CD4-positive, alpha-beta T cell (primary cell): ENCODE data around the gene NAA50. TPM values are rescaled to one million over a fixed set of nuclear protein-coding genes. Genes with fewer than 3 reads are reported as not detected.
A peak's percentile ranks its signal among the peaks of the same experiment; 100 is the strongest.

Source experiments
- ATAC-seq: fragments of 200-7000 bp; cut with Tn5 transposase; one replicate; pipeline ENCODE4 v1.10.0; 2022; ENCODE audit warnings: mild to moderate bottlenecking; ENCODE audit not compliant: poor library complexity
- CTCF ChIA-PET: fragments of 350-600 bp; sonication (Branson Sonifier 250); formaldehyde crosslinking; loops from one replicate; lab custom pipeline; 2021; ENCODE audit warnings: antibody characterized with exemption, inconsistent platforms; lab: Charles Lee
- POLR2A ChIA-PET: fragments of 350-600 bp; sonication (Branson Sonifier 250); formaldehyde crosslinking; loops from one replicate; lab custom pipeline; 2021; ENCODE audit warnings: antibody characterized with exemption, inconsistent platforms; lab: Charles Lee
- DNase-seq, 14 experiments: peaks; one replicate each; pipeline ENCODE4 v3.0.0-alpha.2; 2013 to 2020; ENCODE audit warnings: mixed read lengths in 2 of 14
- H3K27ac ChIP-seq, 2 donors: one replicate each; pipeline versions ENCODE4 v1.5.1 to v1.7.0; 2013; ENCODE audit warnings: low read length in 2 of 2, low read depth in 1 of 2, mild to moderate bottlenecking in 1 of 2
- H3K27me3 ChIP-seq, 2 experiments: 1 replicate in 1 of 2; 2 replicates in 1 of 2; pipeline versions ENCODE4 v1.6.1 to v1.7.0; 2013; ENCODE audit warnings: low read length in 2 of 2, control low read depth in 1 of 2, mild to moderate bottlenecking in 1 of 2, moderate library complexity in 1 of 2; ENCODE audit not compliant: insufficient read depth in 2 of 2, control insufficient read depth in 1 of 2
- H3K36me3 ChIP-seq: one replicate; pipeline ENCODE4 v1.6.1; 2013; ENCODE audit warnings: low read length, control low read depth; ENCODE audit not compliant: insufficient read depth
- H3K4me1 ChIP-seq: one replicate; pipeline ENCODE4 v1.6.1; 2013; ENCODE audit warnings: low read length, control low read depth; ENCODE audit not compliant: insufficient read depth
- H3K4me3 ChIP-seq: one replicate; pipeline ENCODE4 v1.5.1; 2013; ENCODE audit warnings: mild to moderate bottlenecking, low read length, moderate library complexity
- H3K9me3 ChIP-seq, 2 experiments: 1 replicate in 1 of 2; 2 replicates in 1 of 2; pipeline versions ENCODE4 v1.6.1 to v1.7.0; 2013; ENCODE audit warnings: low read length in 2 of 2, mild to moderate bottlenecking in 2 of 2, control low read depth in 1 of 2, moderate library complexity in 1 of 2; ENCODE audit not compliant: control insufficient read depth in 1 of 2, insufficient read depth in 1 of 2
- H3K27ac Mint-ChIP-seq: one replicate; pipeline ENCODE4 v1.8.0; 2020; ENCODE audit warnings: mixed read lengths
- H3K27me3 Mint-ChIP-seq: one replicate; pipeline ENCODE4 v1.8.0; 2021; ENCODE audit warnings: mixed read lengths
- H3K36me3 Mint-ChIP-seq: one replicate; pipeline ENCODE4 v1.8.0; 2021; ENCODE audit warnings: low read depth, mixed read lengths
- H3K4me1 Mint-ChIP-seq: one replicate; pipeline ENCODE4 v1.8.0; 2021; ENCODE audit warnings: low read depth, mixed read lengths
- H3K4me3 Mint-ChIP-seq: one replicate; pipeline ENCODE4 v1.8.0; 2020; ENCODE audit warnings: mild to moderate bottlenecking, mixed read lengths
- H3K9me3 Mint-ChIP-seq: one replicate; pipeline ENCODE4 v1.8.0; 2020; ENCODE audit warnings: mixed read lengths
- intact Hi-C, 2 experiments: fragments of 100-400 bp; cut with DNase I in 1 of 2; cut with micrococcal nuclease in 1 of 2; formaldehyde crosslinking; loops; one replicate each; pipeline versions ENCODE4 v1.15.1 to v1.9.0; 2023 to 2025; cut with DNase I, micrococcal nuclease
- total RNA-seq, 174 experiments: library from RNA in 2 of 174; stranded (reverse) in 2 of 174; gene quantifications; one replicate each; pipeline ENCODE4 v1.2.3 and lab custom pipeline; 2021 to 2026
- TF ChIP-seq, protein P1 (sequence below): fragments of 200-600 bp; IDR thresholded peaks from one replicate; pipeline ENCODE4 v1.8.0; 2022; ENCODE audit warnings: antibody characterized with exemption, mild to moderate bottlenecking

NAA50 gene
- total RNA-seq, 2 experiments from 2014 or later, result 46.6 to 48.0 TPM

DNA sequence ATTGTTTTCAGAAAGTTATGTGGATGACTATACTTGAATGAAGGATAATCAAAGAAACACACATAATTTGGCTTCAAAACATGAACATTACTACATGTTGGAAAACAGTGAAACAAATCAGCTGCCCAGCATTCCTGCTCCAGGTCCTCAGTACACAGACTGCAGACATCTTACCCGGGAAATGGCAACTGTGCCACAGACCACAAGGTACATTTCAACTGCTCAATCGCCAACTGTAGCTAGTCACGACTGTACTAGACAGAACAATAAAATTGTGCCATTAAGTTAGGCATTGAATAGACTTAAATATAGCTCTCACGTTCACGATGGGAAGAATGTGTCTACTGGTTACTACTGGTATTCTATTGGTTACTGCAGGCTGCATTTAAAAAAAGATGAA, 5.0 kb downstream of the NAA50 start:
- no peaks in the 10 kb centered on the region for H3K27me3 ChIP-seq
- no peak overlapping the region for H3K4me3 Mint-ChIP-seq
- TF ChIP-seq, protein P1, sequence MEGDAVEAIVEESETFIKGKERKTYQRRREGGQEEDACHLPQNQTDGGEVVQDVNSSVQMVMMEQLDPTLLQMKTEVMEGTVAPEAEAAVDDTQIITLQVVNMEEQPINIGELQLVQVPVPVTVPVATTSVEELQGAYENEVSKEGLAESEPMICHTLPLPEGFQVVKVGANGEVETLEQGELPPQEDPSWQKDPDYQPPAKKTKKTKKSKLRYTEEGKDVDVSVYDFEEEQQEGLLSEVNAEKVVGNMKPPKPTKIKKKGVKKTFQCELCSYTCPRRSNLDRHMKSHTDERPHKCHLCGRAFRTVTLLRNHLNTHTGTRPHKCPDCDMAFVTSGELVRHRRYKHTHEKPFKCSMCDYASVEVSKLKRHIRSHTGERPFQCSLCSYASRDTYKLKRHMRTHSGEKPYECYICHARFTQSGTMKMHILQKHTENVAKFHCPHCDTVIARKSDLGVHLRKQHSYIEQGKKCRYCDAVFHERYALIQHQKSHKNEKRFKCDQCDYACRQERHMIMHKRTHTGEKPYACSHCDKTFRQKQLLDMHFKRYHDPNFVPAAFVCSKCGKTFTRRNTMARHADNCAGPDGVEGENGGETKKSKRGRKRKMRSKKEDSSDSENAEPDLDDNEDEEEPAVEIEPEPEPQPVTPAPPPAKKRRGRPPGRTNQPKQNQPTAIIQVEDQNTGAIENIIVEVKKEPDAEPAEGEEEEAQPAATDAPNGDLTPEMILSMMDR, result no peak
- H3K9me3 ChIP-seq, result no peaks in the 10 kb centered on the region
- no peak overlapping the region for H3K4me3 ChIP-seq
- peaks cover 18% of the 10 kb centered on the region for H3K36me3 Mint-ChIP-seq
- no peak overlapping the region for H3K27ac ChIP-seq
- peaks cover 3% of the 10 kb centered on the region for H3K36me3 ChIP-seq
- intact Hi-C loops, result loop anchor here in 1 of 2 experiments (2.0 to 10.0 kb wide), 3 partner anchors 160 to 716 kb away; no protein-coding TSS in a partner anchor
- peaks cover 21% of the 10 kb centered on the region for H3K4me1 ChIP-seq
- no peaks in the 10 kb centered on the region for H3K9me3 Mint-ChIP-seq
- ChIA-PET POLR2A (interaction anchor here (1.1 kb wide), 1 partner anchor 45 kb away, joined by 3 read pairs; the partner anchor contains the start of gene USF3), CTCF (interaction anchor here (0.8 to 2.1 kb wide), 4 partner anchors 9 to 53 kb away, joined by 3 to 6 read pairs (median 3); no protein-coding TSS in a partner anchor)
- no peak for ATAC-seq
- peak overlapping the region; percentile 29 for H3K27ac Mint-ChIP-seq
- peak in 1 of 14 experiments; percentile 19 for DNase-seq
- H3K27me3 Mint-ChIP-seq, result no peaks in the 10 kb centered on the region
- H3K4me1 Mint-ChIP-seq, result peaks cover 87% of the 10 kb centered on the region

DNA sequence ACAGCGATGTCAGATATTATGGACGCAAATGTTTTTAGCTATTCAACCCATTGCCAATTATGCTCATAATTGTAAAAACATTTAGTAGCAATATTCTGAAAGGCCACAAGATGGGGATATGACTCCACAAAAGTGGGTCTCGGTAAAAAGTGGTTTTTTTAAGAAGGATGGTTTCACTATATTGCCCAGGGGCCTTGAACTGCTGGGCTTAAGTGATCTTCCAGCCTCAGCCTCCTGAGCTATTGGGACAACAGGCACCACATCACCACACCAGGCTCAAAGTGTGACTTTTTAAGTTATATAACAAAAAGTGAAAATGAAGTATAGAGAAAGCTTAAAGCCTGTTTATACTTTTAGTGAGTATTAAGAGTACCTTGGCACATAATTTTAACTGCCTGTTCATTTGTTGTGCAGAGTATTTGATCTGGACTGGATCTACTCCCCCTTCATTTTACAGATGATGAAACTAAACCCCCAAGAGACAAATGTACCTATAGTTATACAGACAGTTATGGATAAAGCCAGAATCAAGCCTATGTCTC, 9.4 kb downstream of the NAA50 start:
- Histone ChIP-seq H3K36me3 (peaks cover 4% of the 10 kb centered on the region), H3K4me3 (no peak overlapping the region), H3K27me3 (no peaks in the 10 kb centered on the region), H3K4me1 (peaks cover 3% of the 10 kb centered on the region), H3K27ac (peak overlapping the region in 1 of 2 donors; percentile 52), H3K9me3 (no peaks in the 10 kb centered on the region)
- H3K27me3 Mint-ChIP-seq, result no peaks in the 10 kb centered on the region
- DNase-seq, result peak in 6 of 14 experiments; percentile 5 to 83 (median 53)
- H3K4me1 Mint-ChIP-seq, result peaks cover 83% of the 10 kb centered on the region
- ChIA-PET POLR2A (interaction anchor here (1.0 to 3.4 kb wide), 4 partner anchors 9 to 319 kb away, joined by 3 to 47 read pairs (median 6); partner anchors contain the start of genes ATP6V1A, CCDC191, GRAMD1C and NAA50), CTCF (interaction anchor here (0.6 to 4.3 kb wide), 21 partner anchors 9 to 683 kb away, joined by 3 to 82 read pairs (median 5); partner anchors contain the start of genes ATP6V1A, CCDC191, GRAMD1C and NAA50)
- no peaks in the 10 kb centered on the region for H3K9me3 Mint-ChIP-seq
- intact Hi-C loops, result loop anchor here (1.0 to 5.0 kb wide), 6 partner anchors 9 to 682 kb away; partner anchors contain the start of gene GRAMD1C (in 1 of the 2)
- peaks cover 21% of the 10 kb centered on the region for H3K36me3 Mint-ChIP-seq
- peak; percentile 90 for ATAC-seq
- TF ChIP-seq, protein P1, result peak; percentile 82
- H3K4me3 Mint-ChIP-seq, result no peak overlapping the region
- peak overlapping the region; percentile 53 for H3K27ac Mint-ChIP-seq

DNA sequence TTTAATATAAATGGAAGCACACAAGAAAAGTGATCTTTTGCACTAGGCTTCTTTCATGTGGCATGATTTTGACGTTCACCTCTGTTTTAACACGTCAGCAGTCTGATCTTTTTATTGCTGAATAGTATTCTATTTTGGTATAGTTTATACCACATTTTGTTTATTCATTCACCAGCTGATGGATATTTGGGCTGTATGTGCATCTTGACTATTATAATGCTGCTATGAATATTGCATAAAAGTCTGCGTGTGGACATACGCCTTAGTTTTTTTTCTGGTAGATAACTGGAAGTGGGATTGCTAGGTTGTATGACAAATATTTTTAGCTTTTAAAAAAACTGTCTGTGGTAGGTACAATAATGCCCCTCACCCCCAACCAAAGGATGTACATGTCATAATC, 14.4 kb downstream of the NAA50 start:
- H3K36me3 Mint-ChIP-seq, result peaks cover 33% of the 10 kb centered on the region
- no peaks in the 10 kb centered on the region for H3K9me3 ChIP-seq
- peaks cover 4% of the 10 kb centered on the region for H3K4me1 ChIP-seq
- H3K36me3 ChIP-seq, result peaks cover 6% of the 10 kb centered on the region
- intact Hi-C loops, result loop anchor here in 1 of 2 experiments (2.0 kb wide), 1 partner anchor 425 kb away; no protein-coding TSS in a partner anchor
- no peak overlapping the region for H3K4me3 ChIP-seq
- ChIA-PET CTCF (interaction anchor here (1.0 to 2.1 kb wide), 3 partner anchors 10 to 29 kb away, joined by 3 to 6 read pairs (median 4); no protein-coding TSS in a partner anchor), POLR2A (no interaction called here)
- peaks cover 57% of the 10 kb centered on the region for H3K4me1 Mint-ChIP-seq
- TF ChIP-seq, protein P1, result no peak
- peak overlapping the region; percentile 64 for H3K27ac Mint-ChIP-seq
- no peak overlapping the region for H3K27ac ChIP-seq
- no peaks in the 10 kb centered on the region for H3K27me3 Mint-ChIP-seq
- DNase-seq, result no peak
- ATAC-seq, result peak; percentile 35
- H3K27me3 ChIP-seq, result no peaks in the 10 kb centered on the region
- no peak overlapping the region for H3K4me3 Mint-ChIP-seq
- H3K9me3 Mint-ChIP-seq, result no peaks in the 10 kb centered on the region
